GM19468 (cell line): Measurements from ENCODE around the gene MRPL48.

Experiments used
- ATAC-seq: cut with Tn5 transposase; IDR thresholded peaks from one replicate; pipeline ENCODE4 v1.9.1; 2021; ENCODE audit warnings: mild to moderate bottlenecking, moderate library complexity, moderate number of reproducible peaks; ENCODE audit not compliant: unreplicated experiment; ENCODE audit errors: extremely low read depth

MRPL48 gene

GRCh38 chr11:73830261-73830660 lies 42.6 kb downstream of the MRPL48 start:
- ATAC-seq, result no peak

GRCh38 chr11:73833067-73833466 lies 45.4 kb downstream of the MRPL48 start:
- no peak for ATAC-seq

- ATAC-seq, result no peak
Observed at GRCh38 chr11:73838443-73839122, 50.9 kb downstream of the MRPL48 start.

DNA sequence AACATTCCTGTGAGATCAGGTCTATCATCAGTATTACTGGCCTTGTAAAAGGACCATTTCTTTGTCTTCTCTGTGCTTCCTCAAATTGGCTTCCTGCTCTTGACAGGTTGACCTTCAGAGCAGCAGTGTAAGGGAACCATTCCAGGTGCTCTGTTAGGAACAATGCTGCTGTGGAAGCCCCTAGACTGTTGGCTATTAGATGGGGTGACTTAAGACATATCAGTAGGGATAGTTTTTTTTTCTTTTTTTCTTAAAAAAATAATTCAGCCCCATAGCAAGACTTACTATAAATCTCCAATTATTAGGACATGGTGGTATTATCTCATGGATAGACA lies 51.4 kb downstream of the MRPL48 start:
- no peak for ATAC-seq

DNA sequence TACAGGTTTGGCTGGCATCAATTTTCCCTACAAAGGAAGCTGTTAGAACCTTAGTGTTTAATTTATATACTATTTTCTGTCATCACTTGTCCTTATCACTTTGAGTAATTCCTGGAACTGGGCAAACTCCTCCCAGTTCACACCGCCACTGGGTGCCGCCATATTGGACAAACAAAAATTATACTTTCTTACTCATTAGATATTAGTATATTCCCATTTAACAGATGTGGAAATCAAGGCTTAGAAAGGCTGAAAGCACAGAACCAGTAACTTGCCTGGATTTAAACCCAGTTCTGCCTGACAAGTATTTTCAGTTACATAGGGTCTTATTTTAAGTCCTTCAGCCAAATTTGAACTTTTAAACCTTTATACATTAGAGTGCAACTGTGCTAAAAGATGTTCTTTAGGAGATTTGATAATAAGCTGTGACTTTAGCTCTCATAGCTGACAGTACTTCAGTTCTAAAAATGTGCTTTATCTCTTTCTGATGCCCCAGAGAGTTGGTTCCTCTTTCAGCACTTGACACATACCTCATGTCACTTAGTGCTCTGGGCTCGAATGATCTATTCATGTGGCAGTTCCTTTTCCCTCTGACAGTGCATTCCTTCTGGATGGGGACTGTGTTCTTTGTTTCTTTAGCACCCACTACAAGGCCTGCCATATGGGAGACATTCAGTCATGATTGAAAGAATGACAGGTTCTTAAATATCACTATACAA lies 63.5 kb downstream of the MRPL48 start:
- ATAC-seq, result no peak

- no peak for ATAC-seq
Observed at GRCh38 chr11:73852049-73852448, 64.4 kb downstream of the MRPL48 start.

DNA sequence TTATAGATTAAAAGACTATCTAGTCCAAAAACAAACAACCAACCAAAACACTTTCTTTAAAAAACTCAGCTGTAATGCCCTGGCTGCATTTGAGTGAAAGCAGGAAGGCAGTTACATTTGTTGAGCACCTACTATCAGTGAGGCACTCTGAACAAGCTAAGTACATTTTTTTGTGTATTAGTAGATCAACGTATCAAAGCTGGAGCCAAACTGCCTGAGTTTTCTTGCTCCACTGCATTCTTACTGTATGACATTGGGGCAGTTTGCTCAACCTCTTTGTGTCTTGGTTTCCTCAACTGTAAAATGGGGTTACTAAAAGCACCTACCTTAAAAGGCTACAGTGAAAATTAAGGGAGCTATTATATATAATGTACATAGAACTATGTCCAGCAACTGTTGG lies 67.0 kb downstream of the MRPL48 start:
- ATAC-seq, result no peak

DNA sequence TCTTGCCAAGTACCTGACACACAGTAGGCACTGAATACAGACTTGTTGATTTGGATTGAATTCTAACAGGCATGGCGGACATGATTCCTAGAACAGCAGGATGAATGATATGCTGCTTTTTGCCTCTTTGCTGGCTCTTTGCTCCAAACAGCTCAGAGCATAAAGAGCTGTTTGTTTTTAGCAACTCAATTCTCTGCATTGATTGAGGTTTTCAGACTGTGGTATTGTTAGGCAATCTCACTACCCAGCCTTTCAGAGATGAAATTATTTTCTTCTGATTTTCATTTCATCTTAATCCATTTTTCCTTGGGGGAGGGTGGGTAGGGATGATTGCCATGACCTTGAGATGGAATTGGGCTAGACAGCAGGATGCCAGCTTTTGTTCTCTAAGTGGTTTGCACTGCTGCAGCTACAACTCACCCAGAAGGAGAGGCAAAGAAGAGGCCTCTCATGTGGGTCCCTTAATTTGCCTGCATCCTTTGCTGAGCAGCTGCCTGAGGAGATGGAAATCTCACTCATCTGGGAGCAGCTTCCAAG lies 68.4 kb downstream of the MRPL48 start:
- ATAC-seq, result no peak

DNA sequence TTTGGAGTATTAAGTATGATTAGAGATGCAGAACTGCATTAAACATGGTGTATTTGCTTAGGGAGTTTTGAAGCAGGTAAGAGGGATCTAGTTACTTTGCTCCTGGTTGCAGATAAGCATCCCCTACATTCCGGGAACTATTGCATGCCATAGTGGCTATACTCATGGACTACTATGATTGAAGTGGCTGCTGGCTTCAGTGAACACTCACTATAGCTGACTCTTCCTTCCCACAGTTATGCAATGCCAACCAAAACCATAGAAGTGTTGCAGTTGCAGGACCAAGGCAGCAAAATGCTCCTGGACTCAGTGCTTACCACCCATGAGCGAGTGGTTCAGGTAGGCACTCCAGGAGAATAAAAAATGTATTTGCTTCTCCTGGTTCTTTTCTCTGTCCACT lies 72.0 kb downstream of the MRPL48 start:
- no peak for ATAC-seq

- no peak for ATAC-seq
Observed at GRCh38 chr11:73860202-73860601, 72.5 kb downstream of the MRPL48 start.

DNA sequence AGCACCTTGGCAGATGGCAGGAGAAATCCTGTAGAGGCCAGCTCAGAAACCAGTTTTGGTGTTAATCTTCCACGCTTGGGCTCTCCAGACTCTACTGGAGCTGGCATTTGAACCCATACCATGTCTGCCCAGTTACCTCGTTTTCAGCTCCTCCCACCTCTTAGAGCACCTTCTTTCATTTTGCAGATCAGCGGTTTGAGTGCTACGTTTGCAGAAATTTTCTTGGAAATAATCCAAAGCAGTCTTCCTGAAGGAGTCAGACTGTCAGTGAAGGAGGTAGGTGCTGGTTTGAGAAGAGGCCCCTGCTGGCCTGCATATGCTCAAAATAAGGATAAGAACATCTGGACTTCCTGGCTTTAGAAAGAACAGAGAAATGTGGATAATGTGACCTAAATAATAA lies 75.3 kb downstream of the MRPL48 start:
- ATAC-seq, result no peak

DNA sequence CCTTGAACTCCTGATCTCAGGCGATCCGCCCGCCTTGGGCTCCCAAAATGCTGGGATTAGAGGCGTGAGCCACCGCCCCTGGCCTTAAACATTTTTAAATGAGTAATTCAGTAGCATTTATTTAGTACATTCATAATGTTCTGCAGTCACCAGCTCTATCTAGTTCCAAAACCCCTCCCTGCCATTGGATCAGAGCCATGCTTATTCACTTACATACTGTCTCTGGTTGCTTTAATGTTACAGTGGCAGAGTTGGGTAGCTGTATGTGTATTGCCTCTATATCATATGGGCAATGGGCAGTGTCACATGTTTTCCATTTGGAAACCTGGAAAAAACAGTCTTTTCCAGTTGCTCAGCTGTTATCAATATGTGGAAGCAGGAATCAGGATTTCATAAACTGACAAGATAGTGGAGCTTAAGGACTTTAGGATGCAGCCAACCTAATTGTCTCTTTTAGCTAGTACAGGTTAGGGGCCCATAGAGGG lies 78.5 kb downstream of the MRPL48 start:
- no peak for ATAC-seq

- ATAC-seq, result no peak
Observed at GRCh38 chr11:73866586-73866996, 78.9 kb downstream of the MRPL48 start.

DNA sequence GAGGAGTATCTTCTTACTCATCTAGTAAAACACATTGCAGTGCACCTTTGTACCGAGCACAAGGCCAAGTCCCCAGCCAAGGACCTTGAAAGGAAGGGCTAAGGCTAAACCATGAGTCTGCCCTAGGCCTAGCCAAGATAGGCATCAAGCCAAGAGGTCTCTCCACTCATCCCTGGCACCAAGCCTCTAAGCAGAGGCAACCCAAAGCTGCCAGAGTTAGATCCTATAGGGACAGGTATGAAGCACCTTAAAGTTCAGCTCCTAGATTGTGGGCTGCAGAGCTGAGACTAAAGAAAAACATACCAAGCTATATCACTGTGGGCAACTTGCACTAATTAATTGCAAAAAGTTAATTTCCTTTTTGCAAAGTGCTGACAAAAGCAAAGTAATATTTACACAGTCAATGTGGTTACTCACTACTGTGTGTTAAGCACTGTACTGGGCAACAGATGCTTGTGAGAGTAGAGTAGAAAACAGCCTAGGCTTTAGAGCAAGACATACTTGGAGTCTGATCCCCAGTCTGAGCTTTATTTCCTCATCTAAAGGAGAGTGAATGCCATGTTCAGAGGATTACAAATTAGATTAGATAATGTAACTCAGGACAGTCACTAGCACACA lies 81.8 kb downstream of the MRPL48 start:
- no peak for ATAC-seq

DNA sequence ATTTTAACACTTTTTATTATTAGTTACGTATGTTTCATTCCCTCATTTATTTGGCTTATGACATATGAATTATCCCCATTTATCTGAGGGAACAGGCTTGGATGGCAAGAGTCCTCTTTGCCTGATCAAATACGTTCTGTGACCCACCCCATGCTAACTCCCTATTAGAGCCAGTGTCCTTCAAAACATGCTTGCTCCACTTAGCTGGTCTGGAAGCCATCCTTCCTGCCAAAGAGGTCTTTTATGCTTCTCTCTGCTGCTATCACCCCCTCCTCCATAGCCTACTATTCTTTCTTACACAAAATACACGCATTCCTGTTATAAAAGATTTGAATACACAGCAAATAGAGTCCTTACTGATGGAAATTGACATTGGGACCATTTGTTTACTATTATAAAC lies 82.6 kb downstream of the MRPL48 start:
- no peak for ATAC-seq

DNA sequence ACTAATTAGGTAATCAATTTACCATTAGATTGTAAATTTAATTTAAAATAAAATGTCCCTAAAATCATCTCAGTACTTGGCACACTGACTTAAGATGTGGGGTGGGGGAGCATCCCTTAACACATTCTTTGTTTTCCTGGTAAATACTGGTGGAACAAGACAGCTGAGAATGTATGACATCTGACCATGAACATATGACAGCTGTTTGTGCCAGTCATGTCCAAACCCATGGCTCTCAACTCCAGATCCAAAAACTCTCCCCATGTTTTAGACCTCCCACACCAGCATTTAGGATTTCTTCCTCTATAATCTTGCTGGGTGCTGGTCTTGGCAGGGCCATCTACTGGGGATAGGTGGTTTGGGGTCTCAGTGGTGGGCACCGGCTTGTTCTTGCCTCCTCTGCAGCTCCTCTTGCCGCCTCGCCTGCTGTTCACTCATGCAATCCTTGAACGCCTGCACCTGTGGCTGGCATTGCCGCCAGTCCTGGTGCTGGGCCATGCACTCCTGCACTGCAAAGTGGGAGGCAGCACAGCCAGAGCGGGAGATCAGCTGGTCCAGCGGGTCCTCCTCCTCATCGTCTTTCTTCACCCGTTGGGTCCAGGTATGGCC lies 85.2 kb downstream of the MRPL48 start:
- no peak for ATAC-seq

GRCh38 chr11:73875380-73875779 lies 87.7 kb downstream of the MRPL48 start:
- ATAC-seq, result no peak

DNA sequence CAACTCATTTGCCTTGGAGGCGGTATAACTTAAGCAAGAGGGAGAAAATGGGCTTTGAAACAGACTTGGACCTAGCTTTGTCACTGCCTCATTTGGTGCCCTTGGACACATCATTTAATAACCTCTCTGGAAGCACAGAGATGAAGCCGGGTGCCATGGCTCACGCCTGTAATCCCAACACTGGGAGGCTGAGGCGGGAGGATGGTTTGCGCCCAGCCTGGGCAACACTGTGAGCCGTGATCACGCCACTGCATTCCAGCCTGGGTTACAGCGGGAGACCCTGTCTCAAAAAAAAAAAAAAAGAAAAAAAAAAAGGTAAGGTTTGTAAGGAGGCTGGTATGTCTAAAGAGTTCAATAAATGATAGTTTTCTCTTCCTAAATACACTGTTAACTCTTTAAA lies 88.2 kb downstream of the MRPL48 start:
- no peak for ATAC-seq

GRCh38 chr11:73876424-73877310 lies 89.0 kb downstream of the MRPL48 start, which contains the start of the genes COA4 and PAAF1:
COA4 (minus strand) TSS chr11:73876846; CDS start chr11:73873378, 3,468 bp downstream.
PAAF1 (plus strand) TSS chr11:73876999; CDS start chr11:73877022, 23 bp downstream.
- ATAC-seq, result peak; percentile 96

DNA sequence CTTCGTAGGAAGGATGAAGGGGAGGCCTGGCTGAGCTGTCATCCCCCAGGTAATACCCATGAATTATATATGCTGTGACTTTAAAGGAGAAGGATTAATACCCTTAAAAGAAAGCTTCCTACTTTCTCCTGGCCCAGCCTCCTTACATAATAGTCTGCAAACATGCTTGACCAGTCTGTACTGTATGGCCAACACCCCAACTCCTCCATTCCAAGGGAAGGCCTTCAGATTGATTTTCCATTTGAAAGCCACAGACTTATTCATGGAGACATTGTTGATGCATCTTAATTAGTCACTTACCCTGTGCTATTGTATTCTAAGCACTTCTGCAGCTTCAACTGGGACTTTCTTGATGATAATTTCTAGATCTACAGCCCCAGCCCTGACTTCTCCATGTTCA lies 91.1 kb downstream of the MRPL48 start:
- no peak for ATAC-seq
